Trophoblast cell (in vitro differentiated cells and primary cell): Measurements from ENCODE around the gene HABP4.

Source experiments
- DNase-seq, 2 donors: peaks; one replicate each; pipeline ENCODE4 v3.0.0-alpha.2; 2016
- H2AFZ ChIP-seq: 2 replicates; pipeline ENCODE4 v1.6.1; 2013; ENCODE audit warnings: low read length, moderate library complexity, mild to moderate bottlenecking; ENCODE audit not compliant: insufficient read depth, poor library complexity
- H2AK5ac ChIP-seq: 2 replicates; pipeline ENCODE4 v1.6.1; 2013; ENCODE audit warnings: mild to moderate bottlenecking, low read length
- H2BK120ac ChIP-seq: 2 replicates; pipeline ENCODE4 v1.6.1; 2013; ENCODE audit warnings: low read length, mild to moderate bottlenecking, moderate library complexity; ENCODE audit not compliant: insufficient read depth, poor library complexity
- H2BK12ac ChIP-seq: 2 replicates; pipeline ENCODE4 v1.6.1; 2013; ENCODE audit warnings: mild to moderate bottlenecking, low read length, moderate library complexity
- H2BK5ac ChIP-seq: 2 replicates; pipeline ENCODE4 v1.6.1; 2013; ENCODE audit warnings: low read length, low read depth, moderate library complexity, mild to moderate bottlenecking; ENCODE audit not compliant: poor library complexity
- H3K14ac ChIP-seq: 2 replicates; pipeline ENCODE4 v1.6.1; 2013; ENCODE audit warnings: mild to moderate bottlenecking, low read length
- H3K18ac ChIP-seq: 2 replicates; pipeline ENCODE4 v1.6.1; 2013; ENCODE audit warnings: mild to moderate bottlenecking, low read length
- H3K23ac ChIP-seq: 2 replicates; pipeline ENCODE4 v1.6.1; 2013; ENCODE audit warnings: low read length
- H3K27ac ChIP-seq: 2 replicates; pipeline ENCODE4 v1.5.1; 2013; ENCODE audit warnings: low read depth, mild to moderate bottlenecking, inconsistent platforms, low read length, moderate library complexity
- H3K27me3 ChIP-seq: 2 replicates; pipeline ENCODE4 v1.6.1; 2013; ENCODE audit warnings: inconsistent platforms, mild to moderate bottlenecking, low read length, moderate library complexity; ENCODE audit not compliant: insufficient read depth
- H3K36me3 ChIP-seq, 2 experiments: 1 replicate in 1 of 2; 2 replicates in 1 of 2; pipeline ENCODE4 v1.6.1; 2013; ENCODE audit warnings: low read length in 2 of 2, mild to moderate bottlenecking in 2 of 2, moderate library complexity in 1 of 2; ENCODE audit not compliant: insufficient read depth in 2 of 2, control insufficient read depth in 1 of 2
- H3K4ac ChIP-seq: 2 replicates; pipeline ENCODE4 v1.6.1; 2013; ENCODE audit warnings: low read depth, mild to moderate bottlenecking, low read length, moderate library complexity
- H3K4me1 ChIP-seq, 2 experiments: 1 replicate in 1 of 2; 2 replicates in 1 of 2; pipeline ENCODE4 v1.6.1; 2013; ENCODE audit warnings: low read length in 2 of 2, mild to moderate bottlenecking in 2 of 2, moderate library complexity in 1 of 2; ENCODE audit not compliant: insufficient read depth in 2 of 2, control insufficient read depth in 1 of 2
- H3K4me2 ChIP-seq: 2 replicates; pipeline ENCODE4 v1.6.1; 2013; ENCODE audit warnings: inconsistent platforms, mild to moderate bottlenecking, low read length, moderate library complexity
- H3K4me3 ChIP-seq: 2 replicates; pipeline ENCODE4 v1.5.1; 2013; ENCODE audit warnings: mild to moderate bottlenecking, low read depth, low read length, inconsistent platforms
- H3K79me1 ChIP-seq: one replicate; pipeline ENCODE4 v1.6.1; 2013; ENCODE audit warnings: low read length
- H3K79me2 ChIP-seq: 2 replicates; pipeline ENCODE4 v1.6.1; 2013; ENCODE audit warnings: low read length, mild to moderate bottlenecking; ENCODE audit not compliant: control insufficient read depth, insufficient read depth, poor library complexity
- H3K9ac ChIP-seq: 2 replicates; pipeline ENCODE4 v1.6.1; 2013; ENCODE audit warnings: mild to moderate bottlenecking, low read length
- H3K9me3 ChIP-seq: 2 replicates; pipeline ENCODE4 v1.6.1; 2013; ENCODE audit warnings: low read depth, mild to moderate bottlenecking, control low read depth, inconsistent platforms, low read length; ENCODE audit not compliant: insufficient read depth
- H4K12ac ChIP-seq: 2 replicates; pipeline ENCODE4 v1.6.1; 2013; ENCODE audit warnings: low read depth, mild to moderate bottlenecking, low read length, moderate library complexity
- H4K8ac ChIP-seq: 2 replicates; pipeline ENCODE4 v1.6.1; 2013; ENCODE audit warnings: low read depth, mild to moderate bottlenecking, low read length, moderate library complexity
- H4K91ac ChIP-seq: one replicate; pipeline ENCODE4 v1.6.1; 2013; ENCODE audit warnings: low read depth, mild to moderate bottlenecking, low read length, moderate library complexity
- WGBS: extraction: QIAGEN DNeasy Blood & Tissue Kit; methylation state at CpG from one replicate; pipeline ENCODE4 v1.1.7; 2013; ENCODE audit warnings: missing lambda C conversion rate; ENCODE audit not compliant: insufficient read length, insufficient coverage; ENCODE audit errors: extremely low coverage; 5-methylcytosine and 5-hydroxymethylcytosine counted together

HABP4 gene

GRCh38 chr9:96430377-96430776 lies 19.6 kb upstream of the HABP4 start:
- Histone ChIP-seq H3K27ac (no peak overlapping the region), H3K23ac (no peak overlapping the region), H3K4me1 (no peaks in the 10 kb centered on the region), H3K36me3 (no peaks in the 10 kb centered on the region), H3K9ac (no peak overlapping the region), H4K91ac (no peak overlapping the region), H3K14ac (no peak overlapping the region), H2BK5ac (no peak overlapping the region), H3K27me3 (no peaks in the 10 kb centered on the region), H3K18ac (no peak overlapping the region), H3K4me3 (no peak overlapping the region), H4K12ac (no peak overlapping the region), H3K9me3 (no peaks in the 10 kb centered on the region), H2BK120ac (no peak overlapping the region), H3K79me2 (no peaks in the 10 kb centered on the region), H3K4ac (no peak overlapping the region), H2AFZ (no peak overlapping the region), H4K8ac (no peak overlapping the region), H3K79me1 (no peaks in the 10 kb centered on the region), H2AK5ac (no peak overlapping the region), H2BK12ac (no peak overlapping the region), H3K4me2 (no peak overlapping the region)
- no peak for DNase-seq
- WGBS, result no CpG with 5 or more reads among the region's 2 CpGs

GRCh38 chr9:96435345-96435744 lies 14.6 kb upstream of the HABP4 start:
- WGBS, result no CpG with 5 or more reads among the region's 4 CpGs
- Histone ChIP-seq H3K4me1 (no peaks in the 10 kb centered on the region), H3K9ac (no peak overlapping the region), H3K27me3 (no peaks in the 10 kb centered on the region), H3K23ac (no peak overlapping the region), H2BK120ac (no peak overlapping the region), H3K79me2 (no peaks in the 10 kb centered on the region), H3K36me3 (no peaks in the 10 kb centered on the region), H4K8ac (no peak overlapping the region), H3K4me3 (no peak overlapping the region), H2BK12ac (no peak overlapping the region), H3K4ac (no peak overlapping the region), H2AK5ac (no peak overlapping the region), H3K14ac (no peak overlapping the region), H3K79me1 (no peaks in the 10 kb centered on the region), H4K12ac (no peak overlapping the region), H4K91ac (no peak overlapping the region), H2AFZ (no peak overlapping the region), H3K9me3 (peaks cover 1% of the 10 kb centered on the region), H3K18ac (no peak overlapping the region), H3K4me2 (no peak overlapping the region), H2BK5ac (no peak overlapping the region), H3K27ac (no peak overlapping the region)
- no peak for DNase-seq

GRCh38 chr9:96436063-96436455 lies 13.9 kb upstream of the HABP4 start:
- H3K9ac ChIP-seq, result no peak overlapping the region
- no peak overlapping the region for H2BK120ac ChIP-seq
- no peak overlapping the region for H2BK12ac ChIP-seq
- no peak overlapping the region for H3K23ac ChIP-seq
- peaks cover 1% of the 10 kb centered on the region for H3K9me3 ChIP-seq
- H3K4me2 ChIP-seq, result no peak overlapping the region
- no peak overlapping the region for H2AK5ac ChIP-seq
- H4K12ac ChIP-seq, result no peak overlapping the region
- H3K18ac ChIP-seq, result no peak overlapping the region
- H2BK5ac ChIP-seq, result no peak overlapping the region
- H3K4me3 ChIP-seq, result no peak overlapping the region
- H3K14ac ChIP-seq, result no peak overlapping the region
- DNase-seq, result no peak
- no peaks in the 10 kb centered on the region for H3K27me3 ChIP-seq
- H3K4me1 ChIP-seq, result no peaks in the 10 kb centered on the region
- no peak overlapping the region for H4K91ac ChIP-seq
- no peaks in the 10 kb centered on the region for H3K79me1 ChIP-seq
- no peak overlapping the region for H3K4ac ChIP-seq
- no peak overlapping the region for H3K27ac ChIP-seq
- H3K36me3 ChIP-seq, result no peaks in the 10 kb centered on the region
- no peaks in the 10 kb centered on the region for H3K79me2 ChIP-seq
- H4K8ac ChIP-seq, result no peak overlapping the region
- no peak overlapping the region for H2AFZ ChIP-seq
- no CpG with 5 or more reads among the region's 2 CpGs for WGBS

GRCh38 chr9:96436456-96437126 lies 13.4 kb upstream of the HABP4 start:
- H2BK120ac ChIP-seq, result no peak overlapping the region
- no peak overlapping the region for H3K18ac ChIP-seq
- no peak overlapping the region for H3K27ac ChIP-seq
- no peaks in the 10 kb centered on the region for H3K79me2 ChIP-seq
- no peak overlapping the region for H2BK12ac ChIP-seq
- H3K9me3 ChIP-seq, result peaks cover 1% of the 10 kb centered on the region
- no peaks in the 10 kb centered on the region for H3K27me3 ChIP-seq
- no peak overlapping the region for H3K14ac ChIP-seq
- no peak overlapping the region for H4K91ac ChIP-seq
- H3K9ac ChIP-seq, result no peak overlapping the region
- no peak overlapping the region for H3K4me2 ChIP-seq
- no peak overlapping the region for H2BK5ac ChIP-seq
- H3K79me1 ChIP-seq, result no peaks in the 10 kb centered on the region
- H4K8ac ChIP-seq, result no peak overlapping the region
- H3K23ac ChIP-seq, result no peak overlapping the region
- DNase-seq, result no peak
- no peaks in the 10 kb centered on the region for H3K36me3 ChIP-seq
- H2AFZ ChIP-seq, result no peak overlapping the region
- no peak overlapping the region for H3K4me3 ChIP-seq
- no peak overlapping the region for H4K12ac ChIP-seq
- H3K4me1 ChIP-seq, result no peaks in the 10 kb centered on the region
- no peak overlapping the region for H3K4ac ChIP-seq
- WGBS, result no CpG with 5 or more reads among the region's 15 CpGs
- no peak overlapping the region for H2AK5ac ChIP-seq
